Smooth muscle cell (in vitro differentiated cells): ENCODE data around the gene C10orf90. TPM values are rescaled to one million over a fixed set of nuclear protein-coding genes. Genes with fewer than 3 reads are reported as not detected.

Experiments used
- DNase-seq: peaks from one replicate; lab custom pipeline; 2025; ENCODE audit not compliant: unreplicated experiment; lab: John Stamatoyannopoulos, UW
- H2AFZ ChIP-seq: fragments of 200-600 bp; sonication (generic); 2 replicates; pipeline ENCODE4 v1.6.0; 2016; ENCODE audit warnings: antibody characterized with exemption, low read depth, mild to moderate bottlenecking
- H3F3A ChIP-seq: fragments of 200-600 bp; sonication (generic); 2 replicates; pipeline ENCODE4 v1.6.0; 2017; ENCODE audit warnings: antibody characterized with exemption, low read depth
- H3K27ac ChIP-seq: fragments of 200-600 bp; sonication (generic); 2 replicates; pipeline ENCODE4 v1.5.1; 2016; ENCODE audit warnings: low read depth, mild to moderate bottlenecking
- H3K27me3 ChIP-seq: fragments of 200-600 bp; sonication (generic); 2 replicates; pipeline ENCODE4 v1.6.1; 2016; ENCODE audit warnings: low read depth, mild to moderate bottlenecking
- H3K36me3 ChIP-seq: fragments of 200-600 bp; sonication (generic); 2 replicates; pipeline ENCODE4 v1.5.1; 2016; ENCODE audit warnings: low read depth
- H3K4me1 ChIP-seq: fragments of 200-600 bp; sonication (generic); 2 replicates; pipeline ENCODE4 v1.5.1; 2016; ENCODE audit warnings: low read depth
- H3K4me2 ChIP-seq: fragments of 200-600 bp; sonication (generic); 2 replicates; pipeline ENCODE4 v1.6.0; 2016; ENCODE audit warnings: mild to moderate bottlenecking
- H3K4me3 ChIP-seq: fragments of 200-600 bp; sonication (generic); 2 replicates; pipeline ENCODE4 v1.5.1; 2016; ENCODE audit warnings: mild to moderate bottlenecking
- H3K79me2 ChIP-seq: fragments of 200-600 bp; sonication (generic); 2 replicates; pipeline ENCODE4 v1.6.0; 2016; ENCODE audit warnings: low read depth, mild to moderate bottlenecking
- H3K9ac ChIP-seq: fragments of 200-600 bp; sonication (generic); 2 replicates; pipeline ENCODE4 v1.6.0; 2016; ENCODE audit warnings: low read depth
- H3K9me3 ChIP-seq: fragments of 200-600 bp; sonication (generic); replicated peaks from 2 replicates; pipeline ENCODE4 v1.5.1; 2016; ENCODE audit warnings: low read depth
- H4K20me1 ChIP-seq: fragments of 200-600 bp; sonication (generic); 2 replicates; pipeline ENCODE4 v1.6.0; 2016; ENCODE audit warnings: low read depth
- WGBS: methylation state at CpG from one replicate; pipeline ENCODE4 v1.1.7; 2016; ENCODE audit warnings: low lambda C conversion rate; 5-methylcytosine and 5-hydroxymethylcytosine counted together
- polyA plus RNA-seq: library from polyadenylated mRNA; unstranded; fragments of >200 nt; fragmentation: Nextera tagmentation; extraction: Ambion mirVana; gene quantifications from 2 replicates; pipeline ENCODE4 v1.2.1, GENCODE V29; 2016
- total RNA-seq: library from RNA; depleted of rRNA; stranded (reverse); fragments of >200 nt; gene quantifications from 2 replicates; pipeline ENCODE4 v1.2.3, GENCODE V29; 2014
- TF ChIP-seq, protein P1 (sequence below): fragments of 200-600 bp; sonication (generic); IDR thresholded peaks from 2 replicates; pipeline ENCODE4 v1.5.1; 2017; ENCODE audit warnings: borderline replicate concordance, mild to moderate bottlenecking, antibody characterized with exemption; ENCODE audit not compliant: insufficient read depth, poor library complexity, severe bottlenecking

The C10orf90 gene
- total and polyA plus RNA-seq, 2 experiments from 2014 or later: 0.10 to 1.8 TPM

DNA sequence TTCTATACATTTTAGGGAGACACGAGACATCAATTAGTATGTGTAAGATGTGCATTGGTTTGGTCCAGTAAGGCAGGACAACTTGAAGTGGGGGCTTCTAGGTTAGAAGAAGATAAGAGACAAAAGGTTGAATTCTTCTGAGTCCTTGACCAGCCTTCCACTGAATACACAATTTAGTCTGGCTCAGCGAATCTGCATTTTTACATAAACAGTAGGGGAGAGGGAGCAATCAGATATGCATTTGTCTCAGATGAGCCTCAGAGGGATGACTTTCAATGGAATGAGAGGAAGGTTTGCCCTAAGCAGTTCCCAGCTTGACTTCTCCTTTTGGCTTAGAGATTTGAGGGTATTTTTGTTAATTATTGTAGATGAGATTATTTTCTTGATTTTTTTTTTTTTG lies 20.0 kb upstream of the C10orf90 start:
- Histone ChIP-seq H4K20me1 (no peaks in the 10 kb centered on the region), H3K4me2 (no peak overlapping the region), H3K36me3 (no peaks in the 10 kb centered on the region), H2AFZ (no peak overlapping the region), H3K4me3 (no peak overlapping the region), H3F3A (no peaks in the 10 kb centered on the region), H3K9ac (no peak overlapping the region), H3K4me1 (peaks cover 15% of the 10 kb centered on the region), H3K27me3 (no peaks in the 10 kb centered on the region), H3K9me3 (no peaks in the 10 kb centered on the region), H3K79me2 (no peaks in the 10 kb centered on the region), H3K27ac (no peak overlapping the region)
- 53% methylated on average over 2 of the region's 2 CpGs for WGBS
- TF ChIP-seq, protein P1, sequence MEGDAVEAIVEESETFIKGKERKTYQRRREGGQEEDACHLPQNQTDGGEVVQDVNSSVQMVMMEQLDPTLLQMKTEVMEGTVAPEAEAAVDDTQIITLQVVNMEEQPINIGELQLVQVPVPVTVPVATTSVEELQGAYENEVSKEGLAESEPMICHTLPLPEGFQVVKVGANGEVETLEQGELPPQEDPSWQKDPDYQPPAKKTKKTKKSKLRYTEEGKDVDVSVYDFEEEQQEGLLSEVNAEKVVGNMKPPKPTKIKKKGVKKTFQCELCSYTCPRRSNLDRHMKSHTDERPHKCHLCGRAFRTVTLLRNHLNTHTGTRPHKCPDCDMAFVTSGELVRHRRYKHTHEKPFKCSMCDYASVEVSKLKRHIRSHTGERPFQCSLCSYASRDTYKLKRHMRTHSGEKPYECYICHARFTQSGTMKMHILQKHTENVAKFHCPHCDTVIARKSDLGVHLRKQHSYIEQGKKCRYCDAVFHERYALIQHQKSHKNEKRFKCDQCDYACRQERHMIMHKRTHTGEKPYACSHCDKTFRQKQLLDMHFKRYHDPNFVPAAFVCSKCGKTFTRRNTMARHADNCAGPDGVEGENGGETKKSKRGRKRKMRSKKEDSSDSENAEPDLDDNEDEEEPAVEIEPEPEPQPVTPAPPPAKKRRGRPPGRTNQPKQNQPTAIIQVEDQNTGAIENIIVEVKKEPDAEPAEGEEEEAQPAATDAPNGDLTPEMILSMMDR: no peak
- no peak for DNase-seq

DNA sequence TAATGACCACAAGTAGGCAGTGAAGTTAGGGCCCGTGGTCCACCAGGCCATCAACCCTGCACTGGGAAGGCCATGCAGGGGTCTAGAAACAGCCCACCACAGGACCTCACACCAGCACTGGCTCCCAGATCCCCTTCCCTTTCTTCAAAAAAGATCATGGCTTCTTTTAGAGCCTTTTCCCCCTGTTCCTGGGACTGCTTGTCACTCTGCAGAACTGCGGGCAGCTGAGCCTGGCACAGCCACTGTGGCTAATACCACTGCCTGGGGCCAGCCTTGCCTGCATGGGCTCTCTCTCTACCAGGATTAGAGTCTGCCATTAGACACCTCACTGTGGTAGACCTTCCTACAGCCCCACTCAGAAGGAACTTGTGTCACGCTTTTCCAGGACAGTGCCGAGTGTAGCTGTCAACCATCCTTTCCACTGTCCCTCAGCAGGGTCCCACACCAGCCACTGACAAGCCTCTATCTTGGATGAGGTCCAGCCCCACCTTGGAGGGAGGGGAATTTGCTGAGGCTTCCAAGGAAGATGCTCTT lies 19.0 kb upstream of the C10orf90 start:
- no peaks in the 10 kb centered on the region for H3K27me3 ChIP-seq
- H3K9me3 ChIP-seq: no peaks in the 10 kb centered on the region
- H3K9ac ChIP-seq: no peak overlapping the region
- H3K4me3 ChIP-seq: no peak overlapping the region
- no peak overlapping the region for H3K27ac ChIP-seq
- DNase-seq: no peak
- TF ChIP-seq, protein P1: no peak
- 93% methylated on average over 4 of the region's 4 CpGs for WGBS
- H3K36me3 ChIP-seq: no peaks in the 10 kb centered on the region
- H3K79me2 ChIP-seq: no peaks in the 10 kb centered on the region
- no peaks in the 10 kb centered on the region for H3F3A ChIP-seq
- no peak overlapping the region for H3K4me2 ChIP-seq
- H3K4me1 ChIP-seq: peaks cover 15% of the 10 kb centered on the region
- no peak overlapping the region for H2AFZ ChIP-seq
- H4K20me1 ChIP-seq: no peaks in the 10 kb centered on the region

DNA sequence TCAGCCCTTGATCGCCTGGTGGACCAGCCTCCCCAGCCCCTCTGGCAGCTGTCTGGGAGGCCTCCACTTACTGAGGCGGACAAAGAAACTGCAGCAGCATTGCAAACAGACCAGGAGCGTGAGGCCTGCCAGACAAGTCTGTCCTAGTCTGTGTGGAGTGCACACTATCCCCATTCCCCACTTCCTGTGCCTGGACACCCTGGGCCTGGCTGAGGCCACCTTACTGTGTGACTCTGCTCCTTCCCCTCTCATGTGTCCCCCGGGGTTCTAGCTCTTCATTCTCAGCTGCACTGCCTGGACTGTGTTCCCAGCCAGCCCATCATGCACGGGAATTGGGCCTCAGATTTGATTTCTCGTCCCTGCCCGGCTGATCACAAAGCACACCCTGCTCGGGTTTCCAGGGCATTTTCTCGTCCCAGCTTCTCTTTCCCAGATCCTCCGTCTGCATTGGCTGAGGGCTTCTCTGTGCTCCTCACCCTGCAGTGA lies 16.7 kb upstream of the C10orf90 start:
- Histone ChIP-seq H3K4me1 (peaks cover 15% of the 10 kb centered on the region), H3F3A (no peaks in the 10 kb centered on the region), H3K9ac (no peak overlapping the region), H2AFZ (no peak overlapping the region), H3K36me3 (no peaks in the 10 kb centered on the region), H3K27ac (no peak overlapping the region), H3K27me3 (no peaks in the 10 kb centered on the region), H3K4me3 (no peak overlapping the region), H3K9me3 (no peaks in the 10 kb centered on the region), H3K4me2 (no peak overlapping the region), H4K20me1 (no peaks in the 10 kb centered on the region), H3K79me2 (no peaks in the 10 kb centered on the region)
- TF ChIP-seq, protein P1: no peak
- no peak for DNase-seq
- WGBS: 75% methylated on average over 10 of the region's 10 CpGs

DNA sequence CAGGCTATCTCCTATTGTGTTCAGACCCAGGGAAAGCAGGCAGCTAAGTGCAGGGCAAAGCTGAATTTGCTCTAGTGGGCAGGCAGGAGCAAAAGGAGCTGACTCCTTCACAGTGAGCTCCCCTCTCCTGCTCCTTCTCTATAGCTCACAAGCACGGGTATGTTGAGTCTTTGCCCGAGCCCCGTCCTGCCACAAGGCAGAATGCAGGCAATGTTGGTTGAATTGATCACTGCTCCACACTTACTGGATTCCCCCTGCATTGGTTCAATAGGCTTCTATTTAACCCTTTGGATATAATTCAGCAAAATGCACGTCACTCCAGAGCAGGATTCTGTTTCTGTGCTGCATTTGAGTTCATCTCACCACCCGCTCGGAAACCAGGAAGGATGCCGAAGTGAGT lies 16.2 kb upstream of the C10orf90 start:
- 81% methylated on average over 7 of the region's 7 CpGs for WGBS
- TF ChIP-seq, protein P1: no peak
- no peak overlapping the region for H2AFZ ChIP-seq
- DNase-seq: no peak
- peak overlapping the region; percentile 11 for H3K27ac ChIP-seq
- H3K27me3 ChIP-seq: no peaks in the 10 kb centered on the region
- peaks cover 15% of the 10 kb centered on the region for H3K4me1 ChIP-seq
- H3K9ac ChIP-seq: no peak overlapping the region
- no peaks in the 10 kb centered on the region for H3K36me3 ChIP-seq
- H4K20me1 ChIP-seq: no peaks in the 10 kb centered on the region
- no peaks in the 10 kb centered on the region for H3K9me3 ChIP-seq
- no peak overlapping the region for H3K4me2 ChIP-seq
- H3K79me2 ChIP-seq: no peaks in the 10 kb centered on the region
- H3F3A ChIP-seq: no peaks in the 10 kb centered on the region
- no peak overlapping the region for H3K4me3 ChIP-seq
